K562 (cell line): ENCODE measurements around the gene TXNL4A. TPM values are rescaled to one million over a fixed set of nuclear protein-coding genes. Genes with fewer than 3 reads are reported as not detected.
A peak's percentile ranks its signal among the peaks of the same experiment; 100 is the strongest.

Experiments
- CBX5 ChIP-seq: IDR thresholded peaks from 2 replicates; pipeline ENCODE4 v1.6.1; 2014; ENCODE audit warnings: low read depth, borderline replicate concordance
- CHD1 ChIP-seq: fragments of 200-600 bp; sonication (generic); IDR thresholded peaks from one replicate; pipeline ENCODE4 v1.6.1; 2012; ENCODE audit warnings: mild to moderate bottlenecking, moderate library complexity, low read length, inconsistent platforms
- E2F3 ChIP-seq: fragments of 250-450 bp; sonication (Bioruptor Pico); IDR thresholded peaks from 2 replicates; pipeline ENCODE4 v1.4.0; 2020; ENCODE audit warnings: mild to moderate bottlenecking
- RBBP5 ChIP-seq: fragments of 200-600 bp; sonication (generic); IDR thresholded peaks from 2 replicates; pipeline ENCODE4 v1.6.1; 2012; ENCODE audit warnings: borderline replicate concordance, mild to moderate bottlenecking, low read length, control low read depth, inconsistent platforms; ENCODE audit not compliant: insufficient read depth, poor library complexity, severe bottlenecking
- RBM14 ChIP-seq: fragments of 200-400 bp; formaldehyde crosslinking; IDR thresholded peaks from 2 replicates; pipeline ENCODE4 v1.6.1; 2018; ENCODE audit warnings: low read depth, mild to moderate bottlenecking, low read length, moderate library complexity, borderline replicate concordance; ENCODE audit not compliant: insufficient read depth
- TAL1 ChIP-seq: fragments of 450-650 bp; IDR thresholded peaks from 2 replicates; pipeline ENCODE4 v1.6.1; 2016; ENCODE audit warnings: mild to moderate bottlenecking
- ZFP30 ChIP-seq: fragments of 250-450 bp; sonication (Bioruptor Pico); IDR thresholded peaks from 2 replicates; pipeline ENCODE4 v1.8.0; 2022; ENCODE audit warnings: moderate library complexity, mild to moderate bottlenecking, inconsistent platforms, borderline replicate concordance
- ZFP36 ChIP-seq: fragments of 150-350 bp; IDR thresholded peaks from 2 replicates; pipeline ENCODE4 v1.6.1; 2018; ENCODE audit warnings: low read length, low read depth; ENCODE audit not compliant: partially characterized antibody
- polyA plus RNA-seq, 8 experiments: library from polyadenylated mRNA; depleted of rRNA in 4 of 8; stranded (reverse) in 5 of 8; unstranded in 3 of 8; fragments of >200 nt; fragmentation: Nextera tagmentation in 2 of 8; fragmentation: Illumina TruSeq in 1 of 8; extraction: Ambion mirVana in 2 of 8; extraction: Trizol in 1 of 8; gene quantifications; 2 replicates each; pipeline versions ENCODE4 v1.2.1 to v1.2.3, GENCODE V29; 2011 to 2014; ENCODE audit warnings: inconsistent platforms in 1 of 8, missing spikeins in 1 of 8
- total RNA-seq, 7 experiments: library from RNA; depleted of rRNA in 6 of 7; stranded (reverse); fragments of >200 nt in 6 of 7; fragmentation: Illumina TruSeq in 2 of 7; extraction: Trizol in 2 of 7; gene quantifications; 2 replicates each; pipeline versions ENCODE4 v1.2.1 to v1.2.3, GENCODE V29; 2011 to 2021; ENCODE audit warnings: low replicate concordance in 1 of 7
- TF ChIP-seq, protein P1 (sequence below): fragments of 450-650 bp; formaldehyde crosslinking; IDR thresholded peaks from 2 replicates; pipeline ENCODE4 v1.4.0; 2020; ENCODE audit warnings: mild to moderate bottlenecking, moderate library complexity

TXNL4A gene
- total and polyA plus RNA-seq, 9 of the 15 experiments (the other 6 are each of a cell fraction or from before 2014, with no cell fraction given) = 27.0 to 132 (median 87.5) TPM

DNA sequence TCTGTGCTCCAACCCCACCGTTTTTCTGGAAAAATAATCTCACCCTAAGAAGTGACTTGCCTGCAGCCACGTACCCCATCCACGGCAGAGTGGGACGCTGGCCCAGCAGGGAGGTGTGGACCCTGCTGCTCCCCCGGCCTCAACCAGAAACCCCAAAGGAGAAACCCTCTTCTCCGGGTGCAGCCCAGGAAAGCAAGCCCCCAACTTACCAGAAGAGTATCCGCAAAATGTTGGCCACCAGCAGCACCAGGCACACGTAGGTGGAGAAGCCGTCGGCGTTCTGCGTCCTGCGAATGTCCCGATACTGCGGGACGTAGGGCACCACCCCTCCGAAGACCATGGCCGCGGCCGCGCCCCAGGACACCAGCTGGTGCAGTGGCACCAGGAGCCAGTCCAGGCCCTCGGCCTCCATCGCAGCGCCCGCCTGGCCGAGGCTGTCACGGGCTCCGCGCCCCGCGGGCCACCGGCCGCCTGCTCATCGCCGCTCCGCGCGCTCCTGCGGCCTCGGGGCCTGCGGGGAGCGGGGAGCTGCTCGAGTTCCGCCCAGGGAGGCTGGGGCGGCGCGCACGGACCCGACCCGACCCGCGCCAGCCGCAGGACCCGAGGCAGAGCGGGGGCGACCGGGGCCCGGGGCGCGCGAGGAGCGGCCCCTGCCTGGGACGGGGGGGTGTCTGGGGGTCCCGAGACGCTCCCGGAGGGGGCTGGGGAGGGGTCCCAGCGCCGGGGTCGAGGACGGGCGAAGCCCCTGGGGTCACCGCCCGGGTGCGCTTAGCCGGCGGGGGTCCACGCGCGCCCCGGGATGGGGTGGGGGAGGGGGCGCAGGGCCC is 37.6 kb downstream of the TXNL4A start (continued):
- TF ChIP-seq RBBP5 (peak; percentile 25), ZFP30 (CRISPR knock-in tag) (no peak), TAL1 (no peak), CHD1 (no peak), RBM14 (no peak), ZFP36 (no peak), CBX5 (no peak), E2F3 (CRISPR knock-in tag) (no peak)
- TF ChIP-seq, protein P1, sequence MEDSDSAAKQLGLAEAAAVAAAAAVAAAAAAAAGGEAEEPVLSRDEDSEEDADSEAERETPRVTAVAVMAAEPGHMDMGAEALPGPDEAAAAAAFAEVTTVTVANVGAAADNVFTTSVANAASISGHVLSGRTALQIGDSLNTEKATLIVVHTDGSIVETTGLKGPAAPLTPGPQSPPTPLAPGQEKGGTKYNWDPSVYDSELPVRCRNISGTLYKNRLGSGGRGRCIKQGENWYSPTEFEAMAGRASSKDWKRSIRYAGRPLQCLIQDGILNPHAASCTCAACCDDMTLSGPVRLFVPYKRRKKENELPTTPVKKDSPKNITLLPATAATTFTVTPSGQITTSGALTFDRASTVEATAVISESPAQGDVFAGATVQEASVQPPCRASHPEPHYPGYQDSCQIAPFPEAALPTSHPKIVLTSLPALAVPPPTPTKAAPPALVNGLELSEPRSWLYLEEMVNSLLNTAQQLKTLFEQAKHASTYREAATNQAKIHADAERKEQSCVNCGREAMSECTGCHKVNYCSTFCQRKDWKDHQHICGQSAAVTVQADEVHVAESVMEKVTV (CRISPR knock-in tag) = no peak
